ENCODE results near the gene GPR141.

Gene GPR141

GRCh38 chr7:37657816-37658215 lies 25.8 kb upstream of the GPR141 start:
- H3K9me3 ChIP-seq (ENCODE audit: insufficient read depth, low read length), result no peaks in the 10 kb centered on the region
- H3K4me1 ChIP-seq (ENCODE audit: insufficient read depth, insufficient read length), result no peaks in the 10 kb centered on the region
- DNase-seq (ENCODE audit: low read depth, low spot score), result no peak
- no peak overlapping the region for H3K9ac ChIP-seq (ENCODE audit: insufficient read length, low read depth)
- H3K4me3 ChIP-seq (ENCODE audit: insufficient read length, low read depth), result no peak overlapping the region
- H3K27me3 ChIP-seq (ENCODE audit: insufficient read depth, insufficient read length), result no peaks in the 10 kb centered on the region
- TF ChIP-seq YY1 (IDR thresholded peaks at IDR 0.05; ENCODE audit: insufficient read depth, insufficient read length) (no peak), ZNF274 (IDR thresholded peaks at IDR 0.05; ENCODE audit: low read depth, low read length) (no peak), SUZ12 (IDR thresholded peaks at IDR 0.05; ENCODE audit: extremely low read depth, insufficient read depth, insufficient read length) (no peak)
- H3K36me3 ChIP-seq (ENCODE audit: insufficient read depth, insufficient read length, low read length), result no peaks in the 10 kb centered on the region

GRCh38 chr7:37659971-37660565 lies 23.5 kb upstream of the GPR141 start:
- H3K27me3 ChIP-seq (ENCODE audit: insufficient read depth, insufficient read length), result no peaks in the 10 kb centered on the region
- no peaks in the 10 kb centered on the region for H3K36me3 ChIP-seq (ENCODE audit: insufficient read depth, insufficient read length, low read length)
- no peaks in the 10 kb centered on the region for H3K4me1 ChIP-seq (ENCODE audit: insufficient read depth, insufficient read length)
- H3K9me3 ChIP-seq (ENCODE audit: insufficient read depth, low read length), result no peaks in the 10 kb centered on the region
- H3K4me3 ChIP-seq (ENCODE audit: insufficient read length, low read depth), result no peak overlapping the region
- no peak for TF ChIP-seq YY1 (IDR thresholded peaks at IDR 0.05; ENCODE audit: insufficient read depth, insufficient read length)
- TF ChIP-seq SUZ12 (IDR thresholded peaks at IDR 0.05; ENCODE audit: extremely low read depth, insufficient read depth, insufficient read length), result no peak
- no peak for TF ChIP-seq ZNF274 (IDR thresholded peaks at IDR 0.05; ENCODE audit: low read depth, low read length)
- no peak for DNase-seq (ENCODE audit: low read depth, low spot score)
- H3K9ac ChIP-seq (ENCODE audit: insufficient read length, low read depth), result no peak overlapping the region

- H3K27me3 ChIP-seq (ENCODE audit: insufficient read depth, insufficient read length), result no peaks in the 10 kb centered on the region
- H3K36me3 ChIP-seq (ENCODE audit: insufficient read depth, insufficient read length, low read length), result no peaks in the 10 kb centered on the region
- DNase-seq (ENCODE audit: low read depth, low spot score), result no peak
- no peak overlapping the region for H3K9ac ChIP-seq (ENCODE audit: insufficient read length, low read depth)
- H3K4me1 ChIP-seq (ENCODE audit: insufficient read depth, insufficient read length), result no peaks in the 10 kb centered on the region
- H3K9me3 ChIP-seq (ENCODE audit: insufficient read depth, low read length), result no peaks in the 10 kb centered on the region
- H3K4me3 ChIP-seq (ENCODE audit: insufficient read length, low read depth), result no peak overlapping the region
- no peak for TF ChIP-seq SUZ12 (IDR thresholded peaks at IDR 0.05; ENCODE audit: extremely low read depth, insufficient read depth, insufficient read length)
- TF ChIP-seq YY1 (IDR thresholded peaks at IDR 0.05; ENCODE audit: insufficient read depth, insufficient read length), result no peak
- no peak for TF ChIP-seq ZNF274 (IDR thresholded peaks at IDR 0.05; ENCODE audit: low read depth, low read length)
Measured at GRCh38 chr7:37660614-37661013, 23.0 kb upstream of the GPR141 start.

- no peaks in the 10 kb centered on the region for H3K27me3 ChIP-seq (ENCODE audit: insufficient read depth, insufficient read length)
- TF ChIP-seq ZNF274 (IDR thresholded peaks at IDR 0.05; ENCODE audit: low read depth, low read length), result no peak
- TF ChIP-seq YY1 (IDR thresholded peaks at IDR 0.05; ENCODE audit: insufficient read depth, insufficient read length), result no peak
- no peak for TF ChIP-seq SUZ12 (IDR thresholded peaks at IDR 0.05; ENCODE audit: extremely low read depth, insufficient read depth, insufficient read length)
- no peaks in the 10 kb centered on the region for H3K36me3 ChIP-seq (ENCODE audit: insufficient read depth, insufficient read length, low read length)
- DNase-seq (ENCODE audit: low read depth, low spot score), result no peak
- no peaks in the 10 kb centered on the region for H3K4me1 ChIP-seq (ENCODE audit: insufficient read depth, insufficient read length)
- no peak overlapping the region for H3K9ac ChIP-seq (ENCODE audit: insufficient read length, low read depth)
- no peak overlapping the region for H3K4me3 ChIP-seq (ENCODE audit: insufficient read length, low read depth)
- no peaks in the 10 kb centered on the region for H3K9me3 ChIP-seq (ENCODE audit: insufficient read depth, low read length)
Measured at GRCh38 chr7:37663693-37664092, 19.9 kb upstream of the GPR141 start.

GRCh38 chr7:37665352-37666022 lies 18.1 kb upstream of the GPR141 start:
- no peaks in the 10 kb centered on the region for H3K36me3 ChIP-seq (ENCODE audit: insufficient read depth, insufficient read length, low read length)
- H3K4me1 ChIP-seq (ENCODE audit: insufficient read depth, insufficient read length), result no peaks in the 10 kb centered on the region
- no peak overlapping the region for H3K4me3 ChIP-seq (ENCODE audit: insufficient read length, low read depth)
- TF ChIP-seq YY1 (IDR thresholded peaks at IDR 0.05; ENCODE audit: insufficient read depth, insufficient read length) (no peak), ZNF274 (IDR thresholded peaks at IDR 0.05; ENCODE audit: low read depth, low read length) (no peak), SUZ12 (IDR thresholded peaks at IDR 0.05; ENCODE audit: extremely low read depth, insufficient read depth, insufficient read length) (no peak)
- H3K9ac ChIP-seq (ENCODE audit: insufficient read length, low read depth), result no peak overlapping the region
- H3K9me3 ChIP-seq (ENCODE audit: insufficient read depth, low read length), result no peaks in the 10 kb centered on the region
- no peak for DNase-seq (ENCODE audit: low read depth, low spot score)
- no peaks in the 10 kb centered on the region for H3K27me3 ChIP-seq (ENCODE audit: insufficient read depth, insufficient read length)

- H3K9ac ChIP-seq (ENCODE audit: insufficient read length, low read depth), result no peak overlapping the region
- H3K4me1 ChIP-seq (ENCODE audit: insufficient read depth, insufficient read length), result no peaks in the 10 kb centered on the region
- no peak for DNase-seq (ENCODE audit: low read depth, low spot score)
- no peak overlapping the region for H3K4me3 ChIP-seq (ENCODE audit: insufficient read length, low read depth)
- no peaks in the 10 kb centered on the region for H3K9me3 ChIP-seq (ENCODE audit: insufficient read depth, low read length)
- TF ChIP-seq ZNF274 (IDR thresholded peaks at IDR 0.05; ENCODE audit: low read depth, low read length), result no peak
- no peak for TF ChIP-seq YY1 (IDR thresholded peaks at IDR 0.05; ENCODE audit: insufficient read depth, insufficient read length)
- TF ChIP-seq SUZ12 (IDR thresholded peaks at IDR 0.05; ENCODE audit: extremely low read depth, insufficient read depth, insufficient read length), result no peak
- no peaks in the 10 kb centered on the region for H3K27me3 ChIP-seq (ENCODE audit: insufficient read depth, insufficient read length)
- H3K36me3 ChIP-seq (ENCODE audit: insufficient read depth, insufficient read length, low read length), result no peaks in the 10 kb centered on the region
Measured at GRCh38 chr7:37666026-37666799, 17.4 kb upstream of the GPR141 start.

- TF ChIP-seq SUZ12 (IDR thresholded peaks at IDR 0.05; ENCODE audit: extremely low read depth, insufficient read depth, insufficient read length) (no peak), YY1 (IDR thresholded peaks at IDR 0.05; ENCODE audit: insufficient read depth, insufficient read length) (no peak), ZNF274 (IDR thresholded peaks at IDR 0.05; ENCODE audit: low read depth, low read length) (no peak)
- Histone ChIP-seq H3K27me3 (ENCODE audit: insufficient read depth, insufficient read length) (no peaks in the 10 kb centered on the region), H3K4me3 (ENCODE audit: insufficient read length, low read depth) (no peak overlapping the region), H3K9me3 (ENCODE audit: insufficient read depth, low read length) (no peaks in the 10 kb centered on the region), H3K9ac (ENCODE audit: insufficient read length, low read depth) (no peak overlapping the region), H3K36me3 (ENCODE audit: insufficient read depth, insufficient read length, low read length) (no peaks in the 10 kb centered on the region), H3K4me1 (ENCODE audit: insufficient read depth, insufficient read length) (no peaks in the 10 kb centered on the region)
- no peak for DNase-seq (ENCODE audit: low read depth, low spot score)
Measured at GRCh38 chr7:37669818-37670217, 13.7 kb upstream of the GPR141 start.

Measured in NT2/D1 (cell line).